HG02763 (cell line): ENCODE data around the gene DCTN4.
"Not testable (repeated sequence)": the region's sequence is repeated elsewhere in the genome, so short reads cannot be mapped to it uniquely, and the experiment has no call there.

ENCODE experiments used
- ATAC-seq: cut with Tn5 transposase; IDR thresholded peaks from one replicate; pipeline ENCODE4 v1.9.1; 2021; ENCODE audit warnings: mild to moderate bottlenecking, moderate library complexity; ENCODE audit not compliant: unreplicated experiment

Gene DCTN4

GRCh38 chr5:150778517-150779396 lies 19.9 kb upstream of the DCTN4 start, which contains the start of gene SMIM3:
Gene SMIM3, plus strand, starts transcription at chr5:150778757. Its CDS starts 16,684 bp downstream, at chr5:150795441.
- peak; percentile 25 for ATAC-seq

DNA sequence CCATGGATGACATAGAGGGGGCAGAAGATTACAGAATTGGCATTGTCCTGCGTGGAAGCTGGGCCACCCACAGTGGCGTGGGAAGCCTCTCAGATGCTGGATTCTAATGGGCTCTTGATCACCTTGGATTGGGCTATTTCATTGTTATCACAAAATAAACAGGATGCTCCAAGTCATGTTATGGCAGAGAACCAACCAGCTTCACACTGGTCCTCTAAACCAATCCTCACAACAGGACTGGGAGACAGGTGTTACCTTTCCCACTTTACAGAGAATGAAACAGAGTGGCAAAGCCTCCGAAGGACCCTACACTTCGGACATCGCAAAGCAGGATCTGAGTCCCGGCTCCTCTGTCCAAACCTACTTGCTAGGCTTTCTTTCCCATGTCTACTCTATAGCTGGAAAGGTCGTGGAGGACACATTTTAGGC lies 19.3 kb upstream of the DCTN4 start:
- no peak for ATAC-seq

DNA sequence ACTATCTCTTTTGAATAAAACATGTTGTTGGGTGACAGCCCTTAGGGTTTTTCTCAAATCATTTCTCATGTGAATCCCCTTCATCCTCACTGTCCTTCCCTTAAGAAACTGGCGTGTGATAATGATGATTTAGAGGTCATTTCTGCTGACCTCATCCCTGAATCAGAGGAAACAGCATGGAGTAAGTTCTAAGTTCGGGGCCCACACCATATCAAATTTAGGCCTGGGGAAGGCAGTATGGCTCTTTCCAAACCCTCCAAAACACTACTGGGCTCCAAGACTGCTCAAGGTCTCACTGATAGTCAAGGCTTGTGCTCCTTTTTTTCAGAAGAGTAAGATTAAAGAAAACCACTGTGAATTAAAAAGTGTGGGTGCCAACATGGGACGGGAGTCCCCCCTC lies 18.9 kb upstream of the DCTN4 start:
- ATAC-seq = no peak

GRCh38 chr5:150774145-150774544 lies 15.3 kb upstream of the DCTN4 start:
- no peak for ATAC-seq

- no peak for ATAC-seq
These were observed 12.4 kb upstream of the DCTN4 start for GRCh38 chr5:150771034-150771795.

GRCh38 chr5:150766251-150766650 lies 7.4 kb upstream of the DCTN4 start:
- ATAC-seq = no peak

GRCh38 chr5:150765799-150766169 lies 7.0 kb upstream of the DCTN4 start:
- no peak for ATAC-seq

DNA sequence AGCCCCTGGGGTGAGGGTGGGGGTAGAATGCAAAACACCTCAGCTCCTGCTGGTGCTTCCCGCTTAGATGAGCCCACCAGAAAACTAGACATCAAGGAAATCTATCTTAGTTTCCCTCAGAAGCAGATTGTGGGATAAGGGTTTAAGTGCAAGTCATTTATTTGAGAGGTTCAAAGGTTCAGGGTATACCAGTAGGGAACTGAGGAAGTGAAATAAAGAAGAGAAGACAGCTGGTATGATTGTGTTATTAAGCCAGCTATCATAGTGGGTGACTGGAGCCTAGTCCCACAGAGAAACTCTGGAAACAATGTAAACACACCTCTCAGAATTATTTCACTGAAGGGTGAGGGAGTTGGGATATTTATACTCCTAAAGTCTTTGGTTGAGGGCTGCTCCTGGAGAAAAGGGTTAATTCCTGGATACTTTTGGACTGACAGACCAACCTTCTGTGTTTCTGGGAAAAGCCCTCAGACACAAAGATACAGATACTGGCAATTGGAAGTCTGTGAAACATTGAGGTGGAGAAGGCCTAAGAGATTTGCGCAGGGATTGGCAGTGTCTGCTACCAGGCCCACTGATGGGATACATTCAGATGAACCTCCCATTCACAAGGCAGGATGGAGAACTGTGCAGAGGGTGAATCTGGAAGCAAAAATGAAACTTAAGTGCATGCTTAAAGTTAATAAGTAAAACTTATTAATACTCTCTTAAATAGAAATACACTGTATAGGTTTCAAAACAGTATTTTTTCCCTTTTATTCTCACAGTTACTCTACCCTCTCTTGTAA lies 6.4 kb upstream of the DCTN4 start:
- no peak for ATAC-seq

- no peak for ATAC-seq
These were observed 5.7 kb upstream of the DCTN4 start for GRCh38 chr5:150764530-150764929.

DNA sequence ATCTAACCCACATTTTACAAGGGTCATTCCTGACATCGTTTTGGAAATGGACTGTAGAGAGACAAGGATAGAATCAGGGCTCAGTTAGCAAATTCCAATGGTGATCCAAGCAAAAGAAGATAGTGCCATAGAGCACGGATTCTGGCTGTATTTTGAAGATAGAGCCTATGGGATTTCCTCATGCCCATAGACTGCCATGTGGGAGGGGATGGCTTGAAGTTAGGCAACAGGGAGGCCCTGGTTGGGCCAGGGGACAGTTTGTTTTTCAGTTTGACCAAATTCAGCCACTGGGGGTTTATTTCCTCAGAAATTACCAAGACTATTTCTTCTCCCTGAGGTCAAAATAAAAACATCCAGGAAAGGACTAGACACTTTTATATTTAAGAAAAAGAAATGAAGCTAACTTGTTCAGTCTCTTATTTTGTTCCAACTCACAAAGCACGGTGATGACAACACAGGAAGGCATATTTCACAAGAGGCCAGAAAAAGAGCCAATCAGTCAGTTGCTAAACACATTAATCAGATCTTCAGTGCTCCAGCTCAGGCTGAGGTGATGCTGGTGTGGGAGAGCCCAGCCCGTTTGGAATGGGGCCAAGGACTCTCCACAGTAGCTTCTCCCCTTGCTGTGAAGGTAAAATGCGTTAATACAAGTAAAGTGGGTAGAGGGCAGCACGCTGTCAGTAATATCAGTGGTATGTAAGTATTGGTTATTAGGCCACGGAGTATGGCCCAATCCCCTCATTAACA lies 4.4 kb upstream of the DCTN4 start:
- no peak for ATAC-seq

DNA sequence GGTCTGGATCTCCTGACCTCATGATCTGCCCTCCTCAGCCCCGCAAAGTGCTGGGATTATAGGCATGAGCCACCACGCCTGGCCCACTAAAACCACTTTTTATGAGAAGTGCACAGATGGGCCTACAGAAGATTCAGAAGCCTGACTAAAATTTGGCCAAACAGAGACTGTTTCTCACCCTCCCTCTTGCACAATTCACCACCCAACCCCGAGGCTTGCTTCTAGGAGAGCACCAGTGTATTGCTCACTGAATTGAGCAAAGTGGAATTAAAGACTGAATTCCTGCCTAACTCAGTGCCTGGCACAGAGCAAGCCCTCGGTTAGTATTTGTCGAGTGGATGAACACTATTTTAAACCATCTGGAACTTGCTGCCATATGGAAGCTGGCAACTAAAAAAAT lies 3.4 kb upstream of the DCTN4 start:
- no peak for ATAC-seq

DNA sequence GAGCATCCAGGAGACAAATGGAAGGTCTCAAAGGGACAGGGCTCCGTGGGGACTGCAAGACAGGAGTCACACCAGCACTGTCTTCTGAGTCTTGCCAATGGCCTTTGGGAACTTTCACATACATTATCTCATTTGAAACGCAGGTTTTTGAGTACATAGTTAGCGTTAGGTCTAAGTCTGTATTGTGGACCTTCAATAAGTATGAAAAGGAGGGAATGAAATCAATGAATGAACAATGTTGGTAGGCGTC lies 442 bp upstream of the DCTN4 start:
- no peak for ATAC-seq

GRCh38 chr5:150758203-150758530 lies 650 bp downstream of the DCTN4 start:
- peak; percentile 11 for ATAC-seq

DNA sequence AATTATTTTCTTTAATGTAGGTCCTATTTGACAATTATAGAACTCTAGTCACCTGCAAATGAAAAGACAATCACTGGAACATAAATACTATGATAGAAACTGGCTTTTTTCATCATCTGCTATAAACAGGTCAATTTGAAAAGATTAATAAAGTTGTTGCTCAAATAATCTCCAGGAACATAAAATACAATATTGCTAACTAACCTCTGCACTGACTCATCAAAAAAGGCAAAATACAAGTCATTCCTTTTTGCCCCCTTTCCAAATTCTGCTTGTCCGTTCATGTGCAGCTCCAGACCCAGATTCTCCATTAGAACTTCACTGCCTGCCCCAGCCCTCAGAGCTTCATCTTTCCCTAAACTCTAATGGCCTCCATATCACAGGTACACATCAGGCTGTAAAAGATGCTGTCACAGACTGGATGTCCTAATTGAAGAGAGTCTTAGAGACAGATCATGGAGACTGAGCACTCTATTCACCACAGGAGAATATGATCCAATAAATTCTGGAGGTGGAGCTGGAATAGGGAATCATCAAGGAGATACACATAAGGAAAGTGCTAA lies 1.6 kb downstream of the DCTN4 start:
- no peak for ATAC-seq

GRCh38 chr5:150753863-150754262 lies 5.0 kb downstream of the DCTN4 start:
- no peak for ATAC-seq

DNA sequence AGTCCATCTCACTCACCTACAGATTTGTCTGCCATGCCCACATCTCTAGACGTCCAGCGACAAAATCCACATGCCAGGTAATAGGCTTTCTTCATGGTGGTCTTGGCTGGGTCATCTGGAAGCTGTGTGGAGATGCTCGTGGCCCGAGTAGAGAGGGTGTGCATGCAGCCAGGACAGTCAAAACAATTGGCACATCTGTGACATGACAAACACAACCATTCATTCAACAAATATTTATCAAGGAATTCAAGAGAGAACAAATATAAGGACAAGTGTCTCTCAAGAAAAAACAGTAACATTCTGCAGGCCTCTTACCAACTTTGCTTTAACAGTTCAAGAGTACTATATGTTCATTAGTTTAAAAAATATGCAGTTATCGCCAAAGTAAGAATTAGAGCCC lies 5.4 kb downstream of the DCTN4 start:
- ATAC-seq = no peak

DNA sequence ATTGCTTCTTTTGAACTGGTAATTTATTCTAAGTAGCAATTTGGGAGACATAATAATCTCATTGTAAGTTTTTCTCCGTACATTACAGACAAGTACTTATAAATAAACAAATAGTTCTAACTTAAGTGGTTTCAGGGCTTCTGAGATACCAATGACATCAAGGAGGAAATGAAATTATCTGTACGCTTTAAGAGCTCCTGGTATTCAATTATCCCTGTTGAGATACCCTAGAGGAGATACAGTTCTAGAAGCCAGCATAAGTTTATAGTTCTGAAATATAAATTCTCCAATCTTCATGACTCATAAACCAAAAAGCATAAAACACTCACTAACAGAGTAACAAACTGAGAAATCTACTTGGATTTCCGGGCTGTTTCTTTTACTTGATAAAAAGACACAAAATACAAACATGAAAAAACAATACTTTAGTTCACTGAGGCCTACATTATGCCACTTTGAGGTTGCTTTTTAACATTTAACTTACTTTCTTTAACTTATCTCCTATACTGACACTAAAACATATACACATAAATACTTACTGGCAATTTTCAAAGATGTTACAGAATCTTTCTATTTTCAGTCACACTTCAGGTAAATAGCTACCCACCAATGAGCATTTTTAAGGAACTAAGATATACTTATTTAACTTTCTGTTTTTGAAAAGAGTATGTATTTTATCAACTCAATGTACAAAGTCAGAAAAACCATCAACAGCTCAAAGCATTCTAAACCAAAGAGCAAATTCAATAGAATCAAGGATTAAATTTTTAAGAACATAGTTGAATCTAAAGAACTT lies 7.5 kb downstream of the DCTN4 start:
- no peak for ATAC-seq

- no peak for ATAC-seq
These were observed 8.3 kb downstream of the DCTN4 start for GRCh38 chr5:150750469-150750868.

DNA sequence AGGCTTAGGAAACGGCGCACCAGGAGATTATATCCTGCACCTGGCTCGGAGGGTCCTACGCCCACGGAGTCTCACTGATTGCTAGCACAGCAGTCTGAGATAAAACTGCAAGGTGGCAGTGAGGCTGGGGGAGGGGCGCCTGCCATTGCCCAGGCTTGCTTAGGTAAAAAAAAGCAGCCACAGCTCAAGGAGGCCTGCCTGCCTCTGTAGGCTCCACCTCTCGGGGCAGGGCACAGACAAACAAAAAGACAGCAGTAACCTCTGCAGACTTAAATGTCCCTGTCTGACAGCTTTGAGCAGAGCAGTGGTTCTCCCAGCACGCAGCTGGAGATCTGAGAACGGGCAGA lies 15.7 kb downstream of the DCTN4 start:
- ATAC-seq = not testable (repeated sequence)
